ENCODE results near the gene MYH9. TPM values are rescaled to one million over a fixed set of nuclear protein-coding genes. Genes with fewer than 3 reads are reported as not detected.
"Not testable (repeated sequence)": the region's sequence is repeated elsewhere in the genome, so short reads cannot be mapped to it uniquely, and the experiment has no call there.

MYH9 gene
- total RNA-seq, 2 donors from 2014 or later = 1,447 to 1,631 TPM

- no peaks in the 10 kb centered on the region for H3K36me3 ChIP-seq
- peaks cover 3 to 28% of the 10 kb centered on the region in 2 donors for H3K4me1 ChIP-seq (ENCODE audit: control insufficient read depth in 1 of 2, low read depth in 2 of 2)
- no peak for DNase-seq (ENCODE audit: low spot score)
These were observed 128.8 kb downstream of the MYH9 start for GRCh38 chr22:36258701-36259614.

GRCh38 chr22:36257948-36258670 is 129.7 kb downstream of the MYH9 start:
- Histone ChIP-seq H3K27me3 (replicated peaks; ENCODE audit: insufficient read depth) (no peaks in the 10 kb centered on the region), H3K4me3 (no peak overlapping the region), H3K4me1 (ENCODE audit: control insufficient read depth in 1 of 2, low read depth in 2 of 2) (peaks cover 9 to 36% of the 10 kb centered on the region in 2 donors), H3K27ac (no peak overlapping the region), H3K36me3 (no peaks in the 10 kb centered on the region), H3K9me3 (no peaks in the 10 kb centered on the region)
- no peak for TF ChIP-seq CTCF (IDR thresholded peaks at IDR 0.05)
- no peak for ATAC-seq (ENCODE audit: insufficient number of reproducible peaks, low FRiP score, low read depth)
- DNase-seq (ENCODE audit: low spot score) = no peak

More at GRCh38 chr22:36258701-36259614, 128.8 kb downstream of the MYH9 start:
- no peak for ATAC-seq (ENCODE audit: insufficient number of reproducible peaks, low FRiP score, low read depth)
- TF ChIP-seq CTCF (IDR thresholded peaks at IDR 0.05) = no peak
- Histone ChIP-seq H3K9me3 (no peaks in the 10 kb centered on the region), H3K27me3 (replicated peaks; ENCODE audit: insufficient read depth) (no peaks in the 10 kb centered on the region), H3K27ac (peak overlapping the region in 1 of 2 donors; percentile 21), H3K4me3 (no peak overlapping the region)

GRCh38 chr22:36257308-36257707 is 130.5 kb downstream of the MYH9 start:
- Histone ChIP-seq H3K27ac (no peak overlapping the region), H3K27me3 (replicated peaks; ENCODE audit: insufficient read depth) (no peaks in the 10 kb centered on the region), H3K4me1 (ENCODE audit: control insufficient read depth in 1 of 2, low read depth in 2 of 2) (peaks cover 9 to 41% of the 10 kb centered on the region in 2 donors), H3K36me3 (no peaks in the 10 kb centered on the region), H3K4me3 (no peak overlapping the region), H3K9me3 (no peaks in the 10 kb centered on the region)
- DNase-seq (ENCODE audit: low spot score) (no peak), ATAC-seq (ENCODE audit: insufficient number of reproducible peaks, low FRiP score, low read depth) (no peak)
- TF ChIP-seq CTCF (IDR thresholded peaks at IDR 0.05) = no peak

GRCh38 chr22:36256478-36256877 is 131.3 kb downstream of the MYH9 start:
- Histone ChIP-seq H3K27ac (no peak overlapping the region), H3K9me3 (no peaks in the 10 kb centered on the region), H3K36me3 (no peaks in the 10 kb centered on the region), H3K4me1 (ENCODE audit: control insufficient read depth in 1 of 2, low read depth in 2 of 2) (peaks cover 9 to 41% of the 10 kb centered on the region in 2 donors), H3K27me3 (replicated peaks; ENCODE audit: insufficient read depth) (no peaks in the 10 kb centered on the region), H3K4me3 (no peak overlapping the region)
- DNase-seq (ENCODE audit: low spot score) = no peak
- no peak for TF ChIP-seq CTCF (IDR thresholded peaks at IDR 0.05)
- no peak for ATAC-seq (ENCODE audit: insufficient number of reproducible peaks, low FRiP score, low read depth)

- H3K4me1 ChIP-seq (ENCODE audit: control insufficient read depth in 1 of 2, low read depth in 2 of 2) = peaks cover 9 to 41% of the 10 kb centered on the region in 2 donors
- not testable (repeated sequence) for H3K36me3 ChIP-seq; H3K27ac ChIP-seq; ATAC-seq (ENCODE audit: insufficient number of reproducible peaks, low FRiP score, low read depth); DNase-seq (ENCODE audit: low spot score); H3K9me3 ChIP-seq; H3K27me3 ChIP-seq (replicated peaks; ENCODE audit: insufficient read depth); H3K4me3 ChIP-seq
These were observed 132.2 kb downstream of the MYH9 start for GRCh38 chr22:36255572-36255971.

Measured in thoracic aorta (tissue), 2 donors.